ENCODE data around the gene CEND1. TPM values are rescaled to one million over a fixed set of nuclear protein-coding genes. Genes with fewer than 3 reads are reported as not detected.

Gene CEND1
- total RNA-seq, 1 donor from 2014 or later = 0.20 TPM

DNA sequence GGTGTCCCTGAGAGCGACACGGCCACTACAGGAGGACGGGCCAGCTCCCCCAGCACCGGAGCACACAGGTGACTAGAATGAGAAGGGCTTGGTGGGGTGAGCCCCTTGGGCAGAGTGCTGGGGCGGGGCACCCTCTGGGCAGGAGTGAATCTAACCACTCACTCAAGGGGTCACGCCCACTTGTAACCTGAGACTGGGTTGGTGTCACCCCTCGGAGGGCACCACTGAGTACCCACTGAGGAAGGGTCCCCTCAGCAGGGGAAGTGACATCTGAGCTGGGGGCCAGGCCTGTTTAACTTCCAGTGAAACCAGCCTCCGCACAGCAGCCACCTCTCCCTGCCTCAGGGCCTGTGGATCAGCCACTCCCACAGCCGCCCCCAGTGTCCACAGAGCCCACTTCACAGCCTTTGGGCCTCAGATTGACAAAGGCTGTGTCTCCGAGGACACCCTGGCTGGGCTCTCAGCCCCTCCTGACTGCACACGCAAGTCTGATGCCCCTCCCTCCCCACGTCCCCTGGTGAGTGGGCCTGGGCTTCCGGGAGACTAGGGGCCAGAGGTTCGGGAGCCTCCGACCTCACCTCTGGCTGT is 18.2 kb downstream of the CEND1 start:
- H3K27ac Mint-ChIP-seq (ENCODE audit: unreplicated experiment) = no peak overlapping the region
- no peaks in the 10 kb centered on the region for H3K27me3 Mint-ChIP-seq (ENCODE audit: low read depth)
- TF ChIP-seq, protein P1, sequence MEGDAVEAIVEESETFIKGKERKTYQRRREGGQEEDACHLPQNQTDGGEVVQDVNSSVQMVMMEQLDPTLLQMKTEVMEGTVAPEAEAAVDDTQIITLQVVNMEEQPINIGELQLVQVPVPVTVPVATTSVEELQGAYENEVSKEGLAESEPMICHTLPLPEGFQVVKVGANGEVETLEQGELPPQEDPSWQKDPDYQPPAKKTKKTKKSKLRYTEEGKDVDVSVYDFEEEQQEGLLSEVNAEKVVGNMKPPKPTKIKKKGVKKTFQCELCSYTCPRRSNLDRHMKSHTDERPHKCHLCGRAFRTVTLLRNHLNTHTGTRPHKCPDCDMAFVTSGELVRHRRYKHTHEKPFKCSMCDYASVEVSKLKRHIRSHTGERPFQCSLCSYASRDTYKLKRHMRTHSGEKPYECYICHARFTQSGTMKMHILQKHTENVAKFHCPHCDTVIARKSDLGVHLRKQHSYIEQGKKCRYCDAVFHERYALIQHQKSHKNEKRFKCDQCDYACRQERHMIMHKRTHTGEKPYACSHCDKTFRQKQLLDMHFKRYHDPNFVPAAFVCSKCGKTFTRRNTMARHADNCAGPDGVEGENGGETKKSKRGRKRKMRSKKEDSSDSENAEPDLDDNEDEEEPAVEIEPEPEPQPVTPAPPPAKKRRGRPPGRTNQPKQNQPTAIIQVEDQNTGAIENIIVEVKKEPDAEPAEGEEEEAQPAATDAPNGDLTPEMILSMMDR (IDR thresholded peaks at IDR 0.05) = no peak
- H3K9me3 Mint-ChIP-seq (ENCODE audit: low read depth) = no peaks in the 10 kb centered on the region
- peaks cover 18% of the 10 kb centered on the region for H3K4me1 Mint-ChIP-seq (ENCODE audit: low read depth)
- no peak overlapping the region for H3K4me3 Mint-ChIP-seq (ENCODE audit: unreplicated experiment)
- H3K36me3 Mint-ChIP-seq (ENCODE audit: low read depth) = peaks cover 1% of the 10 kb centered on the region
- DNase-seq (ENCODE audit: low spot score) = peak; percentile 85

DNA sequence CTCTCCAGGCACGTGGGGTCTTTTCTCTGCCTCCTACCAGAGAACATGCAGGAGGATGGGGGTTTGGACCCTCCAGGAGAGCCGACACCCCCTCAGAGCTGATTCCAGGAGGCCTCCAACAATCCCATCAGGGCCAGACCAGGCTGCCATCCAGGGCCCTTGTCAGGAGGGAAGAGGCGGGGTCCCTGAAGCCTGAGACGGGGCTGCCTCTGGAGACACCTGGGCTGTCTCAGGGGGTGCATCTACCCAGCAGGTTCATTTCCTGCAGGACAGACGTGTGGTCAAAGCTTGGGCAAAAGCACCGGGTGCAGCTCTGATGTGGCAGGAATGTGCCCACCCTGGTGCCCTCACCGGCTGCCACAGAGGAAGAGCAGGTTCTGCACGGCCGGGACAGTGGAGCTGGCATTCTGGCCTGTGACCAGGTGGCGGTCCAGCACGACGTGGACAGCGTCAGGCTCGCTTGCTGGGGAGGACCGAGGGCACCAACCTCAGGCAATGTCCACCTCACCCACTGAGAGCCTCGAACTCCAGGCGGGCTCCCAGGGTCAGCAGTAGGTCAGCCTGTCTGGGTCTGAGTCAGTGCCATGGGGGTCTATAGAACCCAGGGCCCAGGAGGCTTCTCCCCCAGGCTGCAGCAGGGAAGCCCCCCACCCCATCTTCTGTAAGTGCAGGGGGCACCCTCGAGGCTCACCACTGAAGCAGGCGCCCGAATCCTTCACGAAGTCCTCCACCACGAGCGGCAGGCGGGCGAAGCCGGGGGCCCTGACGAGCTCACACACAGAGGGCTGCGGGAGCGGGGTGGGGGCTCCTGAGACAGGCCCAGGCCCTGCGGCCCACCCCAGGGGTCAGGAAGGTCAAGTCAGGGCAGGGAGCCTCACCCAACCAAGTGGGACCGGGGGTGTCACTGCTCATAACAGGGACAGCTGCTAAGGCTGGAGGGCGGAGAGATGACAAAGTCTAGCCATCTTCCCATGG is 19.0 kb downstream of the CEND1 start:
- Mint-ChIP-seq H3K27me3 (ENCODE audit: low read depth) (no peaks in the 10 kb centered on the region), H3K9me3 (ENCODE audit: low read depth) (no peaks in the 10 kb centered on the region), H3K36me3 (ENCODE audit: low read depth) (peaks cover 2% of the 10 kb centered on the region), H3K4me1 (ENCODE audit: low read depth) (peaks cover 11% of the 10 kb centered on the region), H3K27ac (ENCODE audit: unreplicated experiment) (no peak overlapping the region), H3K4me3 (ENCODE audit: unreplicated experiment) (no peak overlapping the region)
- TF ChIP-seq, protein P1 (IDR thresholded peaks at IDR 0.05) = no peak
- DNase-seq (ENCODE audit: low spot score) = peak; percentile 87

DNA sequence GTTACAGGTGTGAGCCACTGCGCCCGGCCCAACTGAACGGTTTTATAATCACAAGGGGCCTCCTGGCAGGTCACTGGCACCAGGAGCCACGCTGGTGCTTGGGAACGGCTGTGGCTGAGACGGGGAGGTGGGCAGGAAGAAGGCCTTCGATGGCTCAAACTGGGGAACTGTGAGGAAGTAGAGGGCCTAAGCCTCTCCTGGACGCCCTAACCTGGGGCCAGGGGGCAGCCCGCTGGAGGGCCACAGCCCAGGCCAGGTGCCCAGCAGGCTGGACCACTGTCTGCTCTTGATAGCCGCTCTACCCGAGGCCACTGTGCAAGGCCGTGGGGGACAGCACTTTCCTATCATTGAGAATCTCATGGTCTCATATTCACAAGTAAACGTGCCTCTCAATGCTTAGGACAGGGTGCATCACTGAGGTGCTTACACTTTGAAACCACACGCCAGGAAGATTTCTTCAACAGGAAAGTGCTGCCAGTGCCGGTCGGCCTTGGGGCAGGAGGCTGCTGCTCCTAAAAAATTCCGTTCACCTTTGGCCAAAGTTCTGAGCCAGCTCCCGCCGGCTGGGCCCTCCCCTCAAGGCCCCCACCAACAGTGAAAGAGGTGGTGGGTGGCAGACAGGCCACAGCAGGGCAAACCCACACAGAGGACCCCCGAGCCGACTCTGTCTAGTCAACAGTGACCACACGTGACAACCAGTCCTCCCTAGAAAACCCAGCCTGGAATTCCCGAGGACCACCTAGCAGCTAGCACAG is 19.8 kb downstream of the CEND1 start:
- Mint-ChIP-seq H3K36me3 (ENCODE audit: low read depth) (peaks cover 2% of the 10 kb centered on the region), H3K4me3 (ENCODE audit: unreplicated experiment) (no peak overlapping the region), H3K4me1 (ENCODE audit: low read depth) (peaks cover 2% of the 10 kb centered on the region), H3K9me3 (ENCODE audit: low read depth) (no peaks in the 10 kb centered on the region), H3K27me3 (ENCODE audit: low read depth) (no peaks in the 10 kb centered on the region), H3K27ac (ENCODE audit: unreplicated experiment) (no peak overlapping the region)
- TF ChIP-seq, protein P1 (IDR thresholded peaks at IDR 0.05) = no peak
- no peak for DNase-seq (ENCODE audit: low spot score)

DNA sequence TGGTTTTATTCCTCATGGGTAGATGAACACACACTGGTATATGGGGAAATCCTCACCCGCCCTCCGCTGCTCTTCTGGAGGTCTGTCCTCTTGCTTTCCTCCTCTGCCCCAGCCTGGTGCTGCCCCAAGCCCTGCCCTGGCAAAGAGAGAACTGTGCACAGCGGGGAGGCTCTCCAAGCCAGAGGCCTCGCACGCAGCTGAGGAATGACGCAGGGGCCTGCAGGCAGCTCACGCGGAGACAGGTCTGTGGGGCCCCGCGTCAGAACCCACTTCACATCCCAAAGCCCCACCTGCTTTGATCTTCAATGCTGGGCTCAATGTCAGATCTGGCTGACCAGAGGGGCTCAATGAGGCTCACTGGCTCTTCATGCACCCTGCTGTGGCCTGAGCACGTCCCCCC is 22.7 kb downstream of the CEND1 start:
- Mint-ChIP-seq H3K27ac (ENCODE audit: unreplicated experiment) (peak overlapping the region; percentile 14), H3K4me3 (ENCODE audit: unreplicated experiment) (no peak overlapping the region), H3K27me3 (ENCODE audit: low read depth) (no peaks in the 10 kb centered on the region), H3K9me3 (ENCODE audit: low read depth) (no peaks in the 10 kb centered on the region), H3K36me3 (ENCODE audit: low read depth) (peaks cover 6% of the 10 kb centered on the region), H3K4me1 (ENCODE audit: low read depth) (peaks cover 6% of the 10 kb centered on the region)
- TF ChIP-seq, protein P1 (IDR thresholded peaks at IDR 0.05) = no peak
- DNase-seq (ENCODE audit: low spot score) = no peak

DNA sequence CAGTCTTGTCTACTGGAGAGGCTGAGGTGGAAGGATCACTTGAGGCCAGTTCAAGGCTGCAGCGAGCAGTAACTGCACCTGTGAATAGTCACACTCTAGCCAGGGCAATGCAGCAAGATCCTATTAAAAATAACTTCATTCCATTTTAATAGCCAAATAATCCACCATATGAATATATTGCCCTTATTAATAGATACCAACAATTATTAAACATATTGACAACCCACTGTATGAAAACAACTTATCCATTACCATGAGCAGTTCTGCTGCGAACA is 23.0 kb downstream of the CEND1 start:
- Mint-ChIP-seq H3K9me3 (ENCODE audit: low read depth) (no peaks in the 10 kb centered on the region), H3K36me3 (ENCODE audit: low read depth) (peaks cover 7% of the 10 kb centered on the region)

More for the DNA sequence above, 23.0 kb downstream of the CEND1 start:
- DNase-seq (ENCODE audit: low spot score) = no peak
- Mint-ChIP-seq H3K27ac (ENCODE audit: unreplicated experiment) (peak overlapping the region; percentile 33), H3K4me3 (ENCODE audit: unreplicated experiment) (no peak overlapping the region), H3K4me1 (ENCODE audit: low read depth) (peaks cover 7% of the 10 kb centered on the region), H3K27me3 (ENCODE audit: low read depth) (no peaks in the 10 kb centered on the region)
- TF ChIP-seq, protein P1 (IDR thresholded peaks at IDR 0.05) = no peak
